HCT116 (cell line): ENCODE data around the gene NSUN2. TPM values are rescaled to one million over a fixed set of nuclear protein-coding genes. Genes with fewer than 3 reads are reported as not detected.

ENCODE experiments used
- ATAC-seq: fragments of 200-7000 bp; cut with Tn5 transposase; 2 replicates; pipeline ENCODE4 v1.9.1; 2020; ENCODE audit warnings: mild to moderate bottlenecking, moderate library complexity
- BruUV-seq: library from RNA; stranded (reverse); fragments of 400-500 nt; replicated peaks from 2 replicates; lab custom pipeline; 2021; lab: Mats Ljungman, UMichigan
- CTCF ChIA-PET: fragments of 300-600 bp; sonication (Branson Sonifier 250); formaldehyde crosslinking; loops from one replicate; lab custom pipeline; 2021; ENCODE audit warnings: antibody characterized with exemption; lab: Charles Lee
- POLR2A ChIA-PET: fragments of 300-600, 350-600 bp; sonication (Branson Sonifier 250); formaldehyde crosslinking; loops from one replicate; lab custom pipeline; 2021; ENCODE audit warnings: antibody characterized with exemption; lab: Charles Lee
- RAD21 ChIA-PET, 2 experiments: fragments of 300-600 bp; sonication (Branson Sonifier 250); formaldehyde crosslinking; loops; one replicate each; lab custom pipeline; 2023; ENCODE audit warnings: low total read pairs in 2 of 2; ENCODE audit not compliant: uncharacterized antibody in 2 of 2, unreplicated experiment in 2 of 2, low non-redundant PET in 1 of 2; lab: Charles Lee
- DNase-seq: peaks from one replicate; pipeline ENCODE4 v3.0.0-alpha.2; 2010; ENCODE audit warnings: low read depth, low spot score
- H2AFZ ChIP-seq: fragments of 200-600 bp; shearing (Covaris generic), sonication (generic); 2 replicates; pipeline ENCODE4 v1.6.1; 2017; ENCODE audit warnings: low read depth, mixed run types, mixed read lengths, antibody characterized with exemption, low read length; ENCODE audit not compliant: poor library complexity, severe bottlenecking
- H3K27ac ChIP-seq: 2 replicates; pipeline ENCODE4 v1.5.1; 2012; ENCODE audit warnings: low read depth, low read length
- H3K27me3 ChIP-seq: fragments of 200-600 bp; sonication (generic); 2 replicates; pipeline ENCODE4 v1.6.1; 2016; ENCODE audit warnings: mixed run types, low read length, mixed read lengths; ENCODE audit not compliant: insufficient read depth
- H3K36me3 ChIP-seq, 2 experiments: fragments of 200-500 bp in 1 of 2; fragments of 200-600 bp in 1 of 2; sonication (Bioruptor generic) in 1 of 2; sonication (generic) in 1 of 2; 2 replicates each; pipeline versions ENCODE4 v1.5.1 to v1.6.1; 2014 to 2016; ENCODE audit warnings: low read length in 2 of 2, inconsistent platforms in 1 of 2, mixed read lengths in 1 of 2, mixed run types in 1 of 2; ENCODE audit not compliant: insufficient read depth in 2 of 2, control insufficient read depth in 1 of 2
- H3K4me1 ChIP-seq, 2 experiments: fragments of 200-600 bp in 1 of 2; sonication (generic) in 1 of 2; 2 replicates each; pipeline versions ENCODE4 v1.5.1 to v1.6.1; 2012 to 2017; ENCODE audit warnings: low read length in 2 of 2, inconsistent platforms in 1 of 2, mild to moderate bottlenecking in 1 of 2, mixed read lengths in 1 of 2, mixed run types in 1 of 2, moderate library complexity in 1 of 2; ENCODE audit not compliant: insufficient read depth in 2 of 2, control insufficient read depth in 1 of 2
- H3K4me2 ChIP-seq: fragments of 200-600 bp; sonication (generic); 2 replicates; pipeline ENCODE4 v1.6.1; 2017; ENCODE audit warnings: mixed run types, low read length, mixed read lengths
- H3K4me3 ChIP-seq, 2 experiments: fragments of 200-600 bp in 1 of 2; sonication (generic) in 1 of 2; replicated peaks in 1 of 2; 2 replicates each; pipeline ENCODE4 v1.5.1; 2011 to 2016; ENCODE audit warnings: low read length in 2 of 2, control low read depth in 1 of 2, low read depth in 1 of 2, mild to moderate bottlenecking in 1 of 2, mixed read lengths in 1 of 2, mixed run types in 1 of 2
- H3K79me2 ChIP-seq: fragments of 200-600 bp; sonication (generic); 2 replicates; pipeline ENCODE4 v1.6.1; 2017; ENCODE audit warnings: mild to moderate bottlenecking, mixed run types, low read length, moderate library complexity, mixed read lengths; ENCODE audit not compliant: insufficient read depth
- H3K9ac ChIP-seq: fragments of 200-600 bp; sonication (generic); 2 replicates; pipeline ENCODE4 v1.6.1; 2016; ENCODE audit warnings: low read length, mixed read lengths
- H3K9me2 ChIP-seq: fragments of 200-600 bp; sonication (generic), shearing (Covaris generic); 2 replicates; pipeline ENCODE4 v1.6.1; 2017; ENCODE audit warnings: mixed run types, mild to moderate bottlenecking, moderate library complexity; ENCODE audit not compliant: insufficient read depth
- H3K9me3 ChIP-seq, 2 experiments: fragments of 200-500 bp in 1 of 2; fragments of 200-600 bp in 1 of 2; sonication (Bioruptor generic) in 1 of 2; sonication (generic) in 1 of 2; 2 replicates each; pipeline ENCODE4 v1.6.1; 2014 to 2017; ENCODE audit warnings: low read length in 2 of 2, mixed read lengths in 2 of 2, inconsistent platforms in 1 of 2, low read depth in 1 of 2, mild to moderate bottlenecking in 1 of 2, mixed run types in 1 of 2, moderate library complexity in 1 of 2; ENCODE audit not compliant: control insufficient read depth in 1 of 2, insufficient read depth in 1 of 2
- H4K20me1 ChIP-seq: fragments of 200-600 bp; sonication (generic), shearing (Covaris generic); 2 replicates; pipeline ENCODE4 v1.6.1; 2017; ENCODE audit warnings: mixed run types, mild to moderate bottlenecking, moderate library complexity; ENCODE audit not compliant: insufficient read depth
- CBX3 ChIP-seq: IDR thresholded peaks from 2 replicates; pipeline ENCODE4 v1.6.1; 2012; ENCODE audit warnings: low read depth
- CEBPB ChIP-seq: IDR thresholded peaks from 2 replicates; pipeline ENCODE4 v1.6.1; 2012; ENCODE audit warnings: low read depth
- EGR1 ChIP-seq: IDR thresholded peaks from 2 replicates; pipeline ENCODE4 v1.6.1; 2012; ENCODE audit warnings: low read depth
- ELF1 ChIP-seq: IDR thresholded peaks from 2 replicates; pipeline ENCODE4 v1.6.1; 2012; ENCODE audit warnings: low read depth, borderline replicate concordance
- EZH2 ChIP-seq: fragments of 200-600 bp; sonication (generic); IDR thresholded peaks from 2 replicates; pipeline ENCODE4 v1.6.1; 2017; ENCODE audit warnings: antibody characterized with exemption, mixed run types
- EZH2phosphoT487 ChIP-seq: fragments of 200-600 bp; IDR thresholded peaks from 2 replicates; pipeline ENCODE4 v1.6.1; 2018; ENCODE audit warnings: antibody characterized with exemption, borderline replicate concordance
- FOSL1 ChIP-seq: IDR thresholded peaks from 2 replicates; pipeline ENCODE4 v1.6.1; 2012; ENCODE audit warnings: low read depth
- JUND ChIP-seq: IDR thresholded peaks from 2 replicates; pipeline ENCODE4 v1.6.1; 2012
- POLR2A ChIP-seq: IDR thresholded peaks from 2 replicates; pipeline ENCODE4 v1.7.0; 2011; ENCODE audit warnings: borderline replicate concordance; ENCODE audit not compliant: insufficient read depth, insufficient read length; ENCODE audit errors: extremely low read depth
- RAD21 ChIP-seq: IDR thresholded peaks from 2 replicates; pipeline ENCODE4 v1.6.1; 2012; ENCODE audit warnings: low read depth, mild to moderate bottlenecking
- SIN3A ChIP-seq: IDR thresholded peaks from 2 replicates; pipeline ENCODE4 v1.6.1; 2012; ENCODE audit warnings: low read depth
- SRF ChIP-seq: IDR thresholded peaks from 2 replicates; pipeline ENCODE4 v1.6.1; 2012; ENCODE audit warnings: low read depth
- TCF7L2 ChIP-seq: IDR thresholded peaks from 2 replicates; pipeline ENCODE4 v1.7.0; 2011; ENCODE audit warnings: borderline replicate concordance, inconsistent platforms; ENCODE audit not compliant: insufficient read depth, insufficient read length; ENCODE audit errors: extremely low read depth
- YY1 ChIP-seq: IDR thresholded peaks from 2 replicates; pipeline ENCODE4 v1.6.1; 2011; ENCODE audit warnings: low read length, low read depth, moderate library complexity, mild to moderate bottlenecking; ENCODE audit not compliant: insufficient replicate concordance; ENCODE audit errors: extremely low read depth
- ZFX ChIP-seq: fragments of 450-650 bp; IDR thresholded peaks from 2 replicates; pipeline ENCODE4 v1.6.1; 2017
- ZNF274 ChIP-seq: fragments of 200-500 bp; sonication (Bioruptor generic); IDR thresholded peaks from 2 replicates; pipeline ENCODE4 v1.6.1; 2014; ENCODE audit warnings: mild to moderate bottlenecking, low read depth, low read length, inconsistent platforms
- intact Hi-C: fragments of 100-400 bp; cut with micrococcal nuclease; formaldehyde crosslinking; loops from 2 replicates; pipeline ENCODE4 v1.10.0; 2022
- total RNA-seq: library from RNA; stranded (reverse); gene quantifications from one replicate; pipeline ENCODE4 v1.2.1, GENCODE V29; 2021; ENCODE audit not compliant: unreplicated experiment
- TF ChIP-seq, protein P1 (sequence below): IDR thresholded peaks from 2 replicates; pipeline ENCODE4 v1.6.1; 2011; ENCODE audit warnings: mild to moderate bottlenecking, low read length, moderate library complexity; ENCODE audit not compliant: insufficient replicate concordance; ENCODE audit errors: extremely low read depth
- TF ChIP-seq, protein P2 (sequence below): IDR thresholded peaks from 2 replicates; pipeline ENCODE4 v1.6.1; 2012
- TF ChIP-seq, protein P3 (sequence below), 3 experiments: fragments of 200-600 bp in 1 of 3; sonication (generic) in 1 of 3; IDR thresholded peaks in 2 of 3; conservative IDR thresholded peaks in 1 of 3; 2 replicates each; pipeline ENCODE4 v1.5.1; 2012 to 2017; ENCODE audit warnings: low read depth in 2 of 3, low read length in 2 of 3, antibody characterized with exemption in 1 of 3, borderline replicate concordance in 1 of 3, control low read depth in 1 of 3, mild to moderate bottlenecking in 1 of 3, mixed read lengths in 1 of 3, mixed run types in 1 of 3, moderate library complexity in 1 of 3; ENCODE audit not compliant: insufficient read depth in 1 of 3

NSUN2 gene
- total RNA-seq, 1 experiment from 2014 or later = 101 TPM

GRCh38 chr5:6602441-6602840 lies 30.4 kb downstream of the NSUN2 start:
- BruUV-seq = no TSS peak
- Histone ChIP-seq H3K9me3 (no peaks in the 10 kb centered on the region), H3K4me3 (no peak overlapping the region), H4K20me1 (peaks cover 8% of the 10 kb centered on the region; the same call in 1 of the 2 replicates), H3K36me3 (peaks cover 74 to 75% of the 10 kb centered on the region in 2 experiments), H3K27me3 (no peaks in the 10 kb centered on the region), H3K79me2 (peaks cover 32% of the 10 kb centered on the region), H3K9ac (no peak overlapping the region), H2AFZ (no peak overlapping the region), H3K9me2 (no peaks in the 10 kb centered on the region), H3K4me1 (no peaks in the 10 kb centered on the region), H3K27ac (no peak overlapping the region), H3K4me2 (no peak overlapping the region)
- ATAC-seq = no peak
- ChIA-PET CTCF (no interaction called here), RAD21 (no interaction called here), POLR2A (no interaction called here)
- no peak for TF ChIP-seq JUND
- no peak for TF ChIP-seq SRF
- TF ChIP-seq EGR1 = no peak
- TF ChIP-seq TCF7L2 = no peak
- no peak for TF ChIP-seq ZNF274
- TF ChIP-seq, protein P1, sequence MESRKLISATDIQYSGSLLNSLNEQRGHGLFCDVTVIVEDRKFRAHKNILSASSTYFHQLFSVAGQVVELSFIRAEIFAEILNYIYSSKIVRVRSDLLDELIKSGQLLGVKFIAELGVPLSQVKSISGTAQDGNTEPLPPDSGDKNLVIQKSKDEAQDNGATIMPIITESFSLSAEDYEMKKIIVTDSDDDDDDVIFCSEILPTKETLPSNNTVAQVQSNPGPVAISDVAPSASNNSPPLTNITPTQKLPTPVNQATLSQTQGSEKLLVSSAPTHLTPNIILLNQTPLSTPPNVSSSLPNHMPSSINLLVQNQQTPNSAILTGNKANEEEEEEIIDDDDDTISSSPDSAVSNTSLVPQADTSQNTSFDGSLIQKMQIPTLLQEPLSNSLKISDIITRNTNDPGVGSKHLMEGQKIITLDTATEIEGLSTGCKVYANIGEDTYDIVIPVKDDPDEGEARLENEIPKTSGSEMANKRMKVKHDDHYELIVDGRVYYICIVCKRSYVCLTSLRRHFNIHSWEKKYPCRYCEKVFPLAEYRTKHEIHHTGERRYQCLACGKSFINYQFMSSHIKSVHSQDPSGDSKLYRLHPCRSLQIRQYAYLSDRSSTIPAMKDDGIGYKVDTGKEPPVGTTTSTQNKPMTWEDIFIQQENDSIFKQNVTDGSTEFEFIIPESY = no peak
- no peak for TF ChIP-seq ZFX
- TF ChIP-seq POLR2A = no peak
- no peak for TF ChIP-seq YY1
- TF ChIP-seq RAD21 = no peak
- no peak for TF ChIP-seq EZH2phosphoT487
- no peak for TF ChIP-seq CEBPB
- TF ChIP-seq SIN3A = no peak
- TF ChIP-seq CBX3 = no peak
- TF ChIP-seq, protein P2, sequence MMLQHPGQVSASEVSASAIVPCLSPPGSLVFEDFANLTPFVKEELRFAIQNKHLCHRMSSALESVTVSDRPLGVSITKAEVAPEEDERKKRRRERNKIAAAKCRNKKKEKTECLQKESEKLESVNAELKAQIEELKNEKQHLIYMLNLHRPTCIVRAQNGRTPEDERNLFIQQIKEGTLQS = no peak
- TF ChIP-seq, protein P3, sequence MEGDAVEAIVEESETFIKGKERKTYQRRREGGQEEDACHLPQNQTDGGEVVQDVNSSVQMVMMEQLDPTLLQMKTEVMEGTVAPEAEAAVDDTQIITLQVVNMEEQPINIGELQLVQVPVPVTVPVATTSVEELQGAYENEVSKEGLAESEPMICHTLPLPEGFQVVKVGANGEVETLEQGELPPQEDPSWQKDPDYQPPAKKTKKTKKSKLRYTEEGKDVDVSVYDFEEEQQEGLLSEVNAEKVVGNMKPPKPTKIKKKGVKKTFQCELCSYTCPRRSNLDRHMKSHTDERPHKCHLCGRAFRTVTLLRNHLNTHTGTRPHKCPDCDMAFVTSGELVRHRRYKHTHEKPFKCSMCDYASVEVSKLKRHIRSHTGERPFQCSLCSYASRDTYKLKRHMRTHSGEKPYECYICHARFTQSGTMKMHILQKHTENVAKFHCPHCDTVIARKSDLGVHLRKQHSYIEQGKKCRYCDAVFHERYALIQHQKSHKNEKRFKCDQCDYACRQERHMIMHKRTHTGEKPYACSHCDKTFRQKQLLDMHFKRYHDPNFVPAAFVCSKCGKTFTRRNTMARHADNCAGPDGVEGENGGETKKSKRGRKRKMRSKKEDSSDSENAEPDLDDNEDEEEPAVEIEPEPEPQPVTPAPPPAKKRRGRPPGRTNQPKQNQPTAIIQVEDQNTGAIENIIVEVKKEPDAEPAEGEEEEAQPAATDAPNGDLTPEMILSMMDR (IDR thresholded peaks at IDR 0.05 in 2 of 3, conservative IDR thresholded peaks at IDR 0.05 in 1 of 3; ENCODE audit: borderline replicate concordance in 1 of 3, insufficient read depth in 1 of 3, low read depth in 2 of 3, low read length in 2 of 3) = no peak
- no peak for TF ChIP-seq EZH2
- no peak for TF ChIP-seq FOSL1
- TF ChIP-seq ELF1 = no peak
- intact Hi-C loops = no loop called here
- DNase-seq = no peak
